Upper lobe of left lung (tissue), 4 donors: ENCODE data around the gene PHTF2.

ENCODE experiments used
- CTCF ChIP-seq, 6 experiments: fragments of 450-650 bp in 4 of 6; fragments of 200-600 bp in 2 of 6; sonication (generic) in 2 of 6; IDR thresholded peaks; one replicate each; pipeline ENCODE4 v1.5.1; 2016 to 2019; ENCODE audit warnings: antibody characterized with exemption in 6 of 6
- EP300 ChIP-seq, 4 donors: sonication (generic); formaldehyde crosslinking; IDR thresholded peaks; one replicate each; pipeline ENCODE4 v1.5.1; 2017; ENCODE audit warnings: antibody characterized with exemption in 4 of 4, control low read depth in 2 of 4
- POLR2A ChIP-seq, 4 donors: fragments of 450-650 bp; IDR thresholded peaks; one replicate each; pipeline ENCODE4 v1.5.1; 2016 to 2017; ENCODE audit warnings: antibody characterized with exemption in 4 of 4, mild to moderate bottlenecking in 2 of 4

GRCh38 chr7:77802557-77803405 lies 4.2 kb downstream of the PHTF2 start:
- TF ChIP-seq POLR2A (IDR thresholded peaks at IDR 0.05) (no peak), CTCF (IDR thresholded peaks at IDR 0.05) (no peak), EP300 (IDR thresholded peaks at IDR 0.05) (no peak)
